GM12878 (cell line): ENCODE data around the gene NDUFB11.
"Not testable (repeated sequence)": the region's sequence is repeated elsewhere in the genome, so short reads cannot be mapped to it uniquely, and the experiment has no call there.

Experiments
- ATF3 ChIP-seq: IDR thresholded peaks from 2 replicates; pipeline ENCODE4 v1.6.1; 2011; ENCODE audit warnings: low read depth, mild to moderate bottlenecking, low read length, moderate library complexity, borderline replicate concordance; ENCODE audit errors: extremely low read depth
- BCL11A ChIP-seq: IDR thresholded peaks from 2 replicates; pipeline ENCODE4 v1.6.1; 2011; ENCODE audit warnings: low read depth, low read length
- CEBPB ChIP-seq, 2 experiments: fragments of 150-350 bp in 1 of 2; IDR thresholded peaks; 2 replicates each; pipeline ENCODE4 v1.6.1; 2012 to 2014; ENCODE audit warnings: low read depth in 2 of 2, low read length in 2 of 2, borderline replicate concordance in 1 of 2, inconsistent platforms in 1 of 2
- CHD1 ChIP-seq: IDR thresholded peaks from 2 replicates; pipeline ENCODE4 v1.6.1; 2012; ENCODE audit warnings: low read depth, low read length, improper control_type of control experiment
- CHD4 ChIP-seq: fragments of 200-600 bp; sonication (generic); IDR thresholded peaks from 2 replicates; pipeline ENCODE4 v1.6.1; 2016; ENCODE audit warnings: mild to moderate bottlenecking
- CTCF ChIP-seq, 3 experiments: IDR thresholded peaks in 2 of 3; conservative IDR thresholded peaks in 1 of 3; 2 replicates each; pipeline ENCODE4 v1.5.1; 2011; ENCODE audit warnings: low read depth in 3 of 3, low read length in 3 of 3, mild to moderate bottlenecking in 3 of 3, control low read depth in 2 of 3, moderate library complexity in 2 of 3, inconsistent platforms in 1 of 3, mixed read lengths in 1 of 3; ENCODE audit not compliant: control insufficient read depth in 2 of 3, insufficient read depth in 1 of 3; ENCODE audit errors: extremely low read depth in 1 of 3
- EP300 ChIP-seq, 2 experiments: fragments of 150-350 bp in 1 of 2; IDR thresholded peaks; 2 replicates each; pipeline ENCODE4 v1.6.1; 2011 to 2012; ENCODE audit warnings: low read depth in 2 of 2, low read length in 2 of 2, borderline replicate concordance in 1 of 2, improper control_type of control experiment in 1 of 2, inconsistent platforms in 1 of 2; ENCODE audit not compliant: control insufficient read depth in 1 of 2
- HCFC1 ChIP-seq: fragments of 150-350 bp; IDR thresholded peaks from 2 replicates; pipeline ENCODE4 v1.6.1; 2014; ENCODE audit warnings: low read length
- POLR2A ChIP-seq: IDR thresholded peaks from 2 replicates; pipeline ENCODE4 v1.6.1; 2011; ENCODE audit warnings: low read depth, mild to moderate bottlenecking, low read length
- RCOR1 ChIP-seq: conservative IDR thresholded peaks from 2 replicates; pipeline ENCODE4 v1.6.1; 2012; ENCODE audit warnings: low read depth, low read length, improper control_type of control experiment
- SRF ChIP-seq, 2 experiments: IDR thresholded peaks; 2 replicates each; pipeline ENCODE4 v1.6.1; 2011; ENCODE audit warnings: low read depth in 2 of 2, low read length in 2 of 2, mild to moderate bottlenecking in 1 of 2, moderate library complexity in 1 of 2
- ZSCAN29 ChIP-seq: fragments of 450-650 bp; IDR thresholded peaks from 2 replicates; pipeline ENCODE4 v1.6.1; 2017; ENCODE audit warnings: mild to moderate bottlenecking, moderate library complexity
- TF ChIP-seq, protein P1 (sequence below): fragments of 450-650 bp; IDR thresholded peaks from 2 replicates; pipeline ENCODE4 v1.6.1; 2017; ENCODE audit warnings: antibody characterized with exemption, mild to moderate bottlenecking, moderate library complexity
- TF ChIP-seq, protein P2 (sequence below): IDR thresholded peaks from 2 replicates; pipeline ENCODE4 v1.6.1; 2012; ENCODE audit warnings: low read depth, low read length, improper control_type of control experiment

DNA sequence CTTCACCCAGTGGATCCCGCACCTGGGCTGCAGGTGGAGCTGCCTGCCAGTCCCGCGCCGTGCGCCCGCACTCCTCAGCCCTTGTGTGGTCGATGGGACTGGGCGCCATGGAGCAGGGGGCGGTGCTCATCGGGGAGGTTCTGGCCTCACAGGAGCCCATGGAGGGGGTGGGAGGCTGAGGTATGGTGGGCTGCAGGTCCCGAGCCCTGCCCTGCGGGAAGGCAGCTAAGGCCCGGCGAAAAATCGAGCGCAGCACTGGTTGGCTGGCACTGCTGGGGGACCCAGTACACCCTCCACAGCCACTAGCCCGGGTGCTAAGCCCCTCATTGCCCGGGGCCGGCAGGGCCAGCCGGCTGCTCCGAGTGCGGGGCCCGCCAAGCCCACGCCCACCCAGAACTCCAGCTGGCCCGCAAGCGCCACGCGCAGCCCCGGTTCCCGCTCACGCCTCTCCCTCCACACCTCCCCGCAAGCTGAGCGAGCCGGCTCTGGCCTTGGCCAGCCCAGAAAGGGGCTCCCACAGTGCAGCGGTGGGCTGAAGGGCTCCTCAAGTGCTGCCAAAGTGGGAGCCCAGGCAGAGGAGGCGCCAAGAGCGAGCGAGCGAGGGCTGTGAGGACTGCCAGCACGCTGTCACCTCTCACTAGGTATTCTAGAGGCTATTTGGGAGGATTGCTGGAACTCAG is 33.4 kb downstream of the NDUFB11 start:
- not testable (repeated sequence) for TF ChIP-seq CTCF (IDR thresholded peaks at IDR 0.05 in 2 of 3, conservative IDR thresholded peaks at IDR 0.05 in 1 of 3; ENCODE audit: control insufficient read depth in 2 of 3, extremely low read depth in 1 of 3, insufficient read depth in 1 of 3, low read depth in 3 of 3, low read length in 3 of 3); HCFC1; EP300 (IDR thresholded peaks at IDR 0.05; ENCODE audit: borderline replicate concordance in 1 of 2, control insufficient read depth in 1 of 2, low read depth in 2 of 2, low read length in 2 of 2); ATF3; BCL11A; ZSCAN29; CEBPB (IDR thresholded peaks at IDR 0.05; ENCODE audit: borderline replicate concordance in 1 of 2, low read depth in 2 of 2, low read length in 2 of 2); RCOR1; CHD4; CHD1; SRF (IDR thresholded peaks at IDR 0.05; ENCODE audit: low read depth in 2 of 2, low read length in 2 of 2); POLR2A
- TF ChIP-seq, protein P1, sequence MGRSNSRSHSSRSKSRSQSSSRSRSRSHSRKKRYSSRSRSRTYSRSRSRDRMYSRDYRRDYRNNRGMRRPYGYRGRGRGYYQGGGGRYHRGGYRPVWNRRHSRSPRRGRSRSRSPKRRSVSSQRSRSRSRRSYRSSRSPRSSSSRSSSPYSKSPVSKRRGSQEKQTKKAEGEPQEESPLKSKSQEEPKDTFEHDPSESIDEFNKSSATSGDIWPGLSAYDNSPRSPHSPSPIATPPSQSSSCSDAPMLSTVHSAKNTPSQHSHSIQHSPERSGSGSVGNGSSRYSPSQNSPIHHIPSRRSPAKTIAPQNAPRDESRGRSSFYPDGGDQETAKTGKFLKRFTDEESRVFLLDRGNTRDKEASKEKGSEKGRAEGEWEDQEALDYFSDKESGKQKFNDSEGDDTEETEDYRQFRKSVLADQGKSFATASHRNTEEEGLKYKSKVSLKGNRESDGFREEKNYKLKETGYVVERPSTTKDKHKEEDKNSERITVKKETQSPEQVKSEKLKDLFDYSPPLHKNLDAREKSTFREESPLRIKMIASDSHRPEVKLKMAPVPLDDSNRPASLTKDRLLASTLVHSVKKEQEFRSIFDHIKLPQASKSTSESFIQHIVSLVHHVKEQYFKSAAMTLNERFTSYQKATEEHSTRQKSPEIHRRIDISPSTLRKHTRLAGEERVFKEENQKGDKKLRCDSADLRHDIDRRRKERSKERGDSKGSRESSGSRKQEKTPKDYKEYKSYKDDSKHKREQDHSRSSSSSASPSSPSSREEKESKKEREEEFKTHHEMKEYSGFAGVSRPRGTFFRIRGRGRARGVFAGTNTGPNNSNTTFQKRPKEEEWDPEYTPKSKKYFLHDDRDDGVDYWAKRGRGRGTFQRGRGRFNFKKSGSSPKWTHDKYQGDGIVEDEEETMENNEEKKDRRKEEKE = not testable (repeated sequence)
- TF ChIP-seq, protein P2, sequence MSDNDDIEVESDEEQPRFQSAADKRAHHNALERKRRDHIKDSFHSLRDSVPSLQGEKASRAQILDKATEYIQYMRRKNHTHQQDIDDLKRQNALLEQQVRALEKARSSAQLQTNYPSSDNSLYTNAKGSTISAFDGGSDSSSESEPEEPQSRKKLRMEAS = not testable (repeated sequence)
